ENCODE data around the gene MAPKAP1.

The MAPKAP1 gene

DNA sequence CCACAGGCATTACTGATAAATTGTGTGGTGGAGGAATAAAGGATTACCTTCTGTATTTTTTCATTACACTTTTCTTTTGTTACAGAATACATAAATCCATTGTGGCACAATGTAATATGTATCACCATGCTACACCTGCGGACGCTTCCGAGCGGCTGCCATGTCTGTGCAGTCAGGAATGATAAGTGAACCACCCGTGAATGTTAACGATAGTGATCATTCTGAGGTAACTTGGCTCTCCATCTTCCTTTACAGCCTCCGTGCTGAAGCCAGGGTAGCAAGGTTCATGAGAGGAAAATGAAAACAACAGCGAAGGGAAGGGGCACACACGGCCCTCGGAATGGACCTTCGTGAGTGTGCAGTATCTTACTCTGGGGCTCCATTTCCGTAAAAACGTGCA, 161.2 kb downstream of the MAPKAP1 start:
- H3K27ac ChIP-seq (ENCODE audit: low read length) = no peak overlapping the region
- no peak overlapping the region for H3K9ac ChIP-seq (ENCODE audit: low read depth, low read length)
- H3K36me3 ChIP-seq (ENCODE audit: insufficient read depth, low read length) = peaks cover 23% of the 10 kb centered on the region; the same call in 1 of the 2 replicates
- no peaks in the 10 kb centered on the region for H3K79me2 ChIP-seq (ENCODE audit: insufficient read depth, low read length)
- ATAC-seq (ENCODE audit: insufficient read depth, low read depth) (no peak), DNase-seq (no peak)
- H4K20me1 ChIP-seq (ENCODE audit: insufficient read depth, low read length) = no peaks in the 10 kb centered on the region
- H3K4me2 ChIP-seq (ENCODE audit: insufficient read depth, low read length) = no peak overlapping the region
- no peaks in the 10 kb centered on the region for H3K9me3 ChIP-seq (ENCODE audit: insufficient read depth, low read length, severe bottlenecking)
- TF ChIP-seq EZH2 (IDR thresholded peaks at IDR 0.05; ENCODE audit: borderline replicate concordance, low read depth, low read length, severe bottlenecking) = no peak
- TF ChIP-seq, protein P1, sequence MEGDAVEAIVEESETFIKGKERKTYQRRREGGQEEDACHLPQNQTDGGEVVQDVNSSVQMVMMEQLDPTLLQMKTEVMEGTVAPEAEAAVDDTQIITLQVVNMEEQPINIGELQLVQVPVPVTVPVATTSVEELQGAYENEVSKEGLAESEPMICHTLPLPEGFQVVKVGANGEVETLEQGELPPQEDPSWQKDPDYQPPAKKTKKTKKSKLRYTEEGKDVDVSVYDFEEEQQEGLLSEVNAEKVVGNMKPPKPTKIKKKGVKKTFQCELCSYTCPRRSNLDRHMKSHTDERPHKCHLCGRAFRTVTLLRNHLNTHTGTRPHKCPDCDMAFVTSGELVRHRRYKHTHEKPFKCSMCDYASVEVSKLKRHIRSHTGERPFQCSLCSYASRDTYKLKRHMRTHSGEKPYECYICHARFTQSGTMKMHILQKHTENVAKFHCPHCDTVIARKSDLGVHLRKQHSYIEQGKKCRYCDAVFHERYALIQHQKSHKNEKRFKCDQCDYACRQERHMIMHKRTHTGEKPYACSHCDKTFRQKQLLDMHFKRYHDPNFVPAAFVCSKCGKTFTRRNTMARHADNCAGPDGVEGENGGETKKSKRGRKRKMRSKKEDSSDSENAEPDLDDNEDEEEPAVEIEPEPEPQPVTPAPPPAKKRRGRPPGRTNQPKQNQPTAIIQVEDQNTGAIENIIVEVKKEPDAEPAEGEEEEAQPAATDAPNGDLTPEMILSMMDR (IDR thresholded peaks at IDR 0.05; ENCODE audit: borderline replicate concordance, extremely low read depth, low read length, poor library complexity, severe bottlenecking) = no peak
- H3K4me1 ChIP-seq (ENCODE audit: insufficient read depth, low read length) = no peaks in the 10 kb centered on the region
- no peak overlapping the region for H3K4me3 ChIP-seq (ENCODE audit: low read depth in 1 of 2, low read length in 2 of 2)
- no peaks in the 10 kb centered on the region for H3K27me3 ChIP-seq (ENCODE audit: insufficient read depth, low read length, poor library complexity)
- no peak overlapping the region for H2AFZ ChIP-seq (ENCODE audit: low read depth, low read length)

DNA sequence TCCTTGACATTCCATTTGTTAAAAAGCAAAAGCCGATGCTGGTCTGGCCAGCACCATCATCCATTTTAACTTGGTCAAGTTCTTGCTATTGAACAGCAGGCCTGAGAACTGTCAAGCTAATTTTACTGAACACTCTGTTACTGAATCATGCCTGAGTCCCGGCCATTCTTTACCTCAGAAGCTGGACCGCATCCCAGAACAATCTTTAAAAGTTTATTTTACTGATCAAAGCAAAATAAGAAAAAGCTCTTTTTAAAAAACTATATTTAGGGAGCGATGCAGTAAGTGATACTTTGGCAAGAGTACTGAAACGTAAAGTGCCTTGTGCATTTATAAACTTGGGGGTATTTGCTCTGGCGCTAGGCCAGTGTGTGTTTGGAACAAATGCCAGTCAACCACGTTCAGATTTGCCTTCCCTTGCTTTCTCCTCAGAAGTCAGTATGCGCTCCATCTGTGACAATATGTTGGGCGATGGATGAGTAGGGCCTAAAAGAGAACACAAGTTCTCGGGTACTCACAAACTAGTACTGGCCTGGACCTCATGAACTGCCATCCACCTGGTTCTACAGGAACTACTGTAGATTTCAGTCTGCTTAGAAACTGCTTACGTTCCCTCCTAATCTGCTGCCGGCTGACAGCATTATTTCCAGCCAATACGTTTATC, 161.9 kb downstream of the MAPKAP1 start:
- Histone ChIP-seq H3K4me2 (ENCODE audit: insufficient read depth, low read length) (no peak overlapping the region), H3K36me3 (ENCODE audit: insufficient read depth, low read length) (peaks cover 25% of the 10 kb centered on the region; the same call in 1 of the 2 replicates), H3K27ac (ENCODE audit: low read length) (no peak overlapping the region), H2AFZ (ENCODE audit: low read depth, low read length) (no peak overlapping the region), H3K4me1 (ENCODE audit: insufficient read depth, low read length) (no peaks in the 10 kb centered on the region), H3K4me3 (ENCODE audit: low read depth in 1 of 2, low read length in 2 of 2) (no peak overlapping the region), H3K27me3 (ENCODE audit: insufficient read depth, low read length, poor library complexity) (no peaks in the 10 kb centered on the region), H4K20me1 (ENCODE audit: insufficient read depth, low read length) (no peaks in the 10 kb centered on the region), H3K79me2 (ENCODE audit: insufficient read depth, low read length) (no peaks in the 10 kb centered on the region), H3K9me3 (ENCODE audit: insufficient read depth, low read length, severe bottlenecking) (no peaks in the 10 kb centered on the region), H3K9ac (ENCODE audit: low read depth, low read length) (no peak overlapping the region)
- TF ChIP-seq, protein P1 (IDR thresholded peaks at IDR 0.05; ENCODE audit: borderline replicate concordance, extremely low read depth, low read length, poor library complexity, severe bottlenecking) = no peak
- no peak for TF ChIP-seq EZH2 (IDR thresholded peaks at IDR 0.05; ENCODE audit: borderline replicate concordance, low read depth, low read length, severe bottlenecking)
- DNase-seq = no peak
- no peak for ATAC-seq (ENCODE audit: insufficient read depth, low read depth)

DNA sequence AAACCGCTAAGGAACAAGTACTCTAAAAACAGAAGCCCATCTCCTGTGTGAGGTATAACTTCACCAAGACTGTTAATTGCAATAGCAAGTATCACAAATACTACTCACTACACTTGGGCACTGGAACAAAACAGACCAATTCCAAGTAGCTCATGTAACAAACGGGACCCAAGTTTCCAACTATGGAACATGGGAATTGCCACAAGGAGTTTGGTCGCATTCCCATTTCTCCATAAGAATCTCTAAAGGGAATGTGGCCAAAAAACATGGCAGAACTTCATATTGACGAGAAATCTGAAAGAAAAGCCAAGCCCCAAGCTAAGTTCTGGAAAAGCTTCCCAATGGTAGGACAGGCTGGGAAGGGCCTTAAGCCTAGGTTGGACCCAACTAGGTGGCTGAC, 162.5 kb downstream of the MAPKAP1 start:
- H2AFZ ChIP-seq (ENCODE audit: low read depth, low read length) = no peak overlapping the region
- TF ChIP-seq EZH2 (IDR thresholded peaks at IDR 0.05; ENCODE audit: borderline replicate concordance, low read depth, low read length, severe bottlenecking) = no peak
- TF ChIP-seq, protein P1 (IDR thresholded peaks at IDR 0.05; ENCODE audit: borderline replicate concordance, extremely low read depth, low read length, poor library complexity, severe bottlenecking) = no peak
- ATAC-seq (ENCODE audit: insufficient read depth, low read depth) (no peak), DNase-seq (no peak)
- H3K27me3 ChIP-seq (ENCODE audit: insufficient read depth, low read length, poor library complexity) = no peaks in the 10 kb centered on the region
- no peak overlapping the region for H3K27ac ChIP-seq (ENCODE audit: low read length)
- H3K9ac ChIP-seq (ENCODE audit: low read depth, low read length) = no peak overlapping the region
- no peak overlapping the region for H3K4me2 ChIP-seq (ENCODE audit: insufficient read depth, low read length)
- peaks cover 23% of the 10 kb centered on the region; the same call in 1 of the 2 replicates for H3K36me3 ChIP-seq (ENCODE audit: insufficient read depth, low read length)
- no peaks in the 10 kb centered on the region for H4K20me1 ChIP-seq (ENCODE audit: insufficient read depth, low read length)
- H3K9me3 ChIP-seq (ENCODE audit: insufficient read depth, low read length, severe bottlenecking) = no peaks in the 10 kb centered on the region
- H3K4me1 ChIP-seq (ENCODE audit: insufficient read depth, low read length) = no peaks in the 10 kb centered on the region
- H3K79me2 ChIP-seq (ENCODE audit: insufficient read depth, low read length) = no peaks in the 10 kb centered on the region
- no peak overlapping the region for H3K4me3 ChIP-seq (ENCODE audit: low read depth in 1 of 2, low read length in 2 of 2)

All from DND-41 (cell line).